Tibial nerve (tissue), 3 donors: ENCODE data around the gene SH3RF2.

Experiments
- POLR2A ChIP-seq, 2 donors: fragments of 450-650 bp; IDR thresholded peaks; one replicate each; pipeline ENCODE4 v1.6.1; 2017; ENCODE audit warnings: antibody characterized with exemption in 2 of 2, mild to moderate bottlenecking in 2 of 2, moderate library complexity in 2 of 2
- TF ChIP-seq, protein P1 (sequence below), 5 experiments: fragments of 200-600 bp in 3 of 5; fragments of 450-650 bp in 2 of 5; sonication (generic) in 3 of 5; IDR thresholded peaks; one replicate each; pipeline ENCODE4 v1.5.1; 2016 to 2019; ENCODE audit warnings: antibody characterized with exemption in 5 of 5, mild to moderate bottlenecking in 3 of 5, moderate library complexity in 2 of 5

DNA sequence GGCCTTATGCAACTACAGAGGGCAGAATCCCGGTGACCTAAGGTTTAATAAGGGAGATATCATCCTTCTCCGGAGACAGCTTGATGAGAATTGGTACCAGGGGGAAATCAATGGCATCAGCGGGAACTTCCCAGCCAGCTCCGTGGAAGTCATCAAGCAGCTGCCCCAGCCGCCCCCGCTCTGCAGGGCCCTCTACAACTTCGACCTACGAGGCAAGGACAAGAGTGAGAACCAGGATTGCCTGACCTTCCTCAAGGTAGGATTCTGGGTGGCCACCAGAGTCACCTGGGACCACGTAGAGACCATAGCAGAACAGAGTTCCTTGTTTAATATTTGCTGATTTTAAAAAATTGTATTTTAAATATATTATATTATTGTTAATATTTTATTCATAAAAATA, 63.7 kb downstream of the SH3RF2 start:
- TF ChIP-seq, protein P1, sequence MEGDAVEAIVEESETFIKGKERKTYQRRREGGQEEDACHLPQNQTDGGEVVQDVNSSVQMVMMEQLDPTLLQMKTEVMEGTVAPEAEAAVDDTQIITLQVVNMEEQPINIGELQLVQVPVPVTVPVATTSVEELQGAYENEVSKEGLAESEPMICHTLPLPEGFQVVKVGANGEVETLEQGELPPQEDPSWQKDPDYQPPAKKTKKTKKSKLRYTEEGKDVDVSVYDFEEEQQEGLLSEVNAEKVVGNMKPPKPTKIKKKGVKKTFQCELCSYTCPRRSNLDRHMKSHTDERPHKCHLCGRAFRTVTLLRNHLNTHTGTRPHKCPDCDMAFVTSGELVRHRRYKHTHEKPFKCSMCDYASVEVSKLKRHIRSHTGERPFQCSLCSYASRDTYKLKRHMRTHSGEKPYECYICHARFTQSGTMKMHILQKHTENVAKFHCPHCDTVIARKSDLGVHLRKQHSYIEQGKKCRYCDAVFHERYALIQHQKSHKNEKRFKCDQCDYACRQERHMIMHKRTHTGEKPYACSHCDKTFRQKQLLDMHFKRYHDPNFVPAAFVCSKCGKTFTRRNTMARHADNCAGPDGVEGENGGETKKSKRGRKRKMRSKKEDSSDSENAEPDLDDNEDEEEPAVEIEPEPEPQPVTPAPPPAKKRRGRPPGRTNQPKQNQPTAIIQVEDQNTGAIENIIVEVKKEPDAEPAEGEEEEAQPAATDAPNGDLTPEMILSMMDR (IDR thresholded peaks at IDR 0.05): no peak
- TF ChIP-seq POLR2A (IDR thresholded peaks at IDR 0.05): no peak
